ENCODE results near the gene PTPRN. TPM values are rescaled to one million over a fixed set of nuclear protein-coding genes. Genes with fewer than 3 reads are reported as not detected.

The PTPRN gene
- total and polyA plus RNA-seq, 9 of the 15 experiments (the other 6 are each of a cell fraction or from before 2014, with no cell fraction given) = 0.15 to 2.4 (median 0.43) TPM; not detected in 1

DNA sequence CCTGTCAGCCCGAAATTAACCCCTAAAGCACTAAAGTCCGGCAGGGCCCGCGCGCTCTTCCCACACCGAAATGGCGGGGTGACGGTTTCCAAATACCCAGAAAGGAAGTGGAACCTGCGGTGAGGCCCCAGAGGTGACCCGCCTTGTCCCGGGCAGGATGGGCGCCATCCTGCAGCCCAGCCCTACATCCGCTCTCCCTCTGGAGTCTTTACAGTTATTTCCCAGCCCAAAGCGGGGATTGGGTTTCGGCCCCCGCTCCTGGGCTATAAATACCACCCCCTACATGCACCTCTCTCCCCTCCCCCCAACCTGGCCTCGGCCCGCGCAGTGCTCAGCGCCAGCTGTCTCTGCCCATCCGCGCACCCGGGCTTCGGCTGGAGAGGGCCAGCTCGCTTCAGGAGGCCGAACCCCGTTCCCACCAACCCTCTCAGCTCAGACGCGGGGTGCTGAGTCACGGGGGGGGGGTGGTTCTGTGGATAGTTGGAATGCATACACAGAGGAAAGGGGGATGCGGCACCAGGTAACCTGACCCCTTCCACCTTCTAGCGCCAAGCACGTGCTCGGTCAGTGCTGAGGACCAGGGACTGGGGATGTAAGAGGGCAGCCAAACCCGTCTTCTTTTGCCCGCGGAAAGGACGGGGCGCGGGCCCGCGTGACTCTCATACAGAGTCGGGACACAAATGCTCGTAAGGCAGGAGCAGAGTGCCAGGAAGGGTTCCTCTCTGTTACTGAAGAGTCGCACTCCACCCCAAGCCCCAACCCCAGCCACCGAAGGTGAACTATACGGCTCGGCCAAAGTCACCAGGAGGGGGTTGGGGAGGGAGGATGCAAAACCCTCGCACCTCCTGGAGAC lies 56.1 kb downstream of the PTPRN start, which contains the start of gene TUBA4B (continued):
- TF ChIP-seq, protein P1, sequence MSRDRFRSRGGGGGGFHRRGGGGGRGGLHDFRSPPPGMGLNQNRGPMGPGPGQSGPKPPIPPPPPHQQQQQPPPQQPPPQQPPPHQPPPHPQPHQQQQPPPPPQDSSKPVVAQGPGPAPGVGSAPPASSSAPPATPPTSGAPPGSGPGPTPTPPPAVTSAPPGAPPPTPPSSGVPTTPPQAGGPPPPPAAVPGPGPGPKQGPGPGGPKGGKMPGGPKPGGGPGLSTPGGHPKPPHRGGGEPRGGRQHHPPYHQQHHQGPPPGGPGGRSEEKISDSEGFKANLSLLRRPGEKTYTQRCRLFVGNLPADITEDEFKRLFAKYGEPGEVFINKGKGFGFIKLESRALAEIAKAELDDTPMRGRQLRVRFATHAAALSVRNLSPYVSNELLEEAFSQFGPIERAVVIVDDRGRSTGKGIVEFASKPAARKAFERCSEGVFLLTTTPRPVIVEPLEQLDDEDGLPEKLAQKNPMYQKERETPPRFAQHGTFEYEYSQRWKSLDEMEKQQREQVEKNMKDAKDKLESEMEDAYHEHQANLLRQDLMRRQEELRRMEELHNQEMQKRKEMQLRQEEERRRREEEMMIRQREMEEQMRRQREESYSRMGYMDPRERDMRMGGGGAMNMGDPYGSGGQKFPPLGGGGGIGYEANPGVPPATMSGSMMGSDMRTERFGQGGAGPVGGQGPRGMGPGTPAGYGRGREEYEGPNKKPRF (IDR thresholded peaks at IDR 0.05; ENCODE audit: low read depth, low read length) = no peak
- TF ChIP-seq, protein P2, sequence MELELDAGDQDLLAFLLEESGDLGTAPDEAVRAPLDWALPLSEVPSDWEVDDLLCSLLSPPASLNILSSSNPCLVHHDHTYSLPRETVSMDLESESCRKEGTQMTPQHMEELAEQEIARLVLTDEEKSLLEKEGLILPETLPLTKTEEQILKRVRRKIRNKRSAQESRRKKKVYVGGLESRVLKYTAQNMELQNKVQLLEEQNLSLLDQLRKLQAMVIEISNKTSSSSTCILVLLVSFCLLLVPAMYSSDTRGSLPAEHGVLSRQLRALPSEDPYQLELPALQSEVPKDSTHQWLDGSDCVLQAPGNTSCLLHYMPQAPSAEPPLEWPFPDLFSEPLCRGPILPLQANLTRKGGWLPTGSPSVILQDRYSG (tag; conservative IDR thresholded peaks at IDR 0.05; ENCODE audit: low read depth) = no peak
- no peak for TF ChIP-seq GABPB1 (CRISPR knock-in tag; IDR thresholded peaks at IDR 0.05)
- TF ChIP-seq ZKSCAN8 (CRISPR knock-in tag; IDR thresholded peaks at IDR 0.05) = no peak
- TF ChIP-seq ZNF224 (CRISPR knock-in tag; IDR thresholded peaks at IDR 0.05) = no peak
- no peak; the same call in 1 of the 2 replicates for TF ChIP-seq SP1 (CRISPR knock-in tag; IDR thresholded peaks at IDR 0.05)
- no peak for TF ChIP-seq TAF9B (IDR thresholded peaks at IDR 0.05; ENCODE audit: partially characterized antibody)
- TF ChIP-seq ZNF184 (CRISPR knock-in tag; IDR thresholded peaks at IDR 0.05) = no peak
- TF ChIP-seq FOSL1 (tag; conservative IDR thresholded peaks at IDR 0.05) = peak; percentile 28; the same call in 1 of the 2 replicates
- TF ChIP-seq ZNF347 (CRISPR knock-in tag; IDR thresholded peaks at IDR 0.05; ENCODE audit: low read depth) = no peak
- TF ChIP-seq, protein P3, sequence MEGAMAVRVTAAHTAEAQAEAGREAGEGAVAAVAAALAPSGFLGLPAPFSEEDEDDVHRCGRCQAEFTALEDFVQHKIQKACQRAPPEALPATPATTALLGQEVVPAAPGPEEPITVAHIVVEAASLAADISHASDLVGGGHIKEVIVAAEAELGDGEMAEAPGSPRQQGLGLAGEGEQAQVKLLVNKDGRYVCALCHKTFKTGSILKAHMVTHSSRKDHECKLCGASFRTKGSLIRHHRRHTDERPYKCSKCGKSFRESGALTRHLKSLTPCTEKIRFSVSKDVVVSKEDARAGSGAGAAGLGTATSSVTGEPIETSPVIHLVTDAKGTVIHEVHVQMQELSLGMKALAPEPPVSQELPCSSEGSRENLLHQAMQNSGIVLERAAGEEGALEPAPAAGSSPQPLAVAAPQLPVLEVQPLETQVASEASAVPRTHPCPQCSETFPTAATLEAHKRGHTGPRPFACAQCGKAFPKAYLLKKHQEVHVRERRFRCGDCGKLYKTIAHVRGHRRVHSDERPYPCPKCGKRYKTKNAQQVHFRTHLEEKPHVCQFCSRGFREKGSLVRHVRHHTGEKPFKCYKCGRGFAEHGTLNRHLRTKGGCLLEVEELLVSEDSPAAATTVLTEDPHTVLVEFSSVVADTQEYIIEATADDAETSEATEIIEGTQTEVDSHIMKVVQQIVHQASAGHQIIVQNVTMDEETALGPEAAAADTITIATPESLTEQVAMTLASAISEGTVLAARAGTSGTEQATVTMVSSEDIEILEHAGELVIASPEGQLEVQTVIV (CRISPR knock-in tag; IDR thresholded peaks at IDR 0.05; ENCODE audit: borderline replicate concordance) = no peak
- TF ChIP-seq, protein P4, sequence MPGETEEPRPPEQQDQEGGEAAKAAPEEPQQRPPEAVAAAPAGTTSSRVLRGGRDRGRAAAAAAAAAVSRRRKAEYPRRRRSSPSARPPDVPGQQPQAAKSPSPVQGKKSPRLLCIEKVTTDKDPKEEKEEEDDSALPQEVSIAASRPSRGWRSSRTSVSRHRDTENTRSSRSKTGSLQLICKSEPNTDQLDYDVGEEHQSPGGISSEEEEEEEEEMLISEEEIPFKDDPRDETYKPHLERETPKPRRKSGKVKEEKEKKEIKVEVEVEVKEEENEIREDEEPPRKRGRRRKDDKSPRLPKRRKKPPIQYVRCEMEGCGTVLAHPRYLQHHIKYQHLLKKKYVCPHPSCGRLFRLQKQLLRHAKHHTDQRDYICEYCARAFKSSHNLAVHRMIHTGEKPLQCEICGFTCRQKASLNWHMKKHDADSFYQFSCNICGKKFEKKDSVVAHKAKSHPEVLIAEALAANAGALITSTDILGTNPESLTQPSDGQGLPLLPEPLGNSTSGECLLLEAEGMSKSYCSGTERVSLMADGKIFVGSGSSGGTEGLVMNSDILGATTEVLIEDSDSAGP (CRISPR knock-in tag; IDR thresholded peaks at IDR 0.05) = no peak
- TF ChIP-seq, protein P5, sequence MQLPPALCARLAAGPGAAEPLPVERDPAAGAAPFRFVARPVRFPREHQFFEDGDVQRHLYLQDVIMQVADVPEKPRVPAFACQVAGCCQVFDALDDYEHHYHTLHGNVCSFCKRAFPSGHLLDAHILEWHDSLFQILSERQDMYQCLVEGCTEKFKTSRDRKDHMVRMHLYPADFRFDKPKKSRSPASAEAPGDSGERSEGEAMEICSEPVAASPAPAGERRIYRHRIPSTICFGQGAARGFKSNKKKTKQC (CRISPR knock-in tag; IDR thresholded peaks at IDR 0.05) = no peak; the same call in 1 of the 2 replicates
